ENCODE results near the gene COQ8B.
"Not testable (repeated sequence)": the region's sequence is repeated elsewhere in the genome, so short reads cannot be mapped to it uniquely, and the experiment has no call there.

Gene COQ8B

DNA sequence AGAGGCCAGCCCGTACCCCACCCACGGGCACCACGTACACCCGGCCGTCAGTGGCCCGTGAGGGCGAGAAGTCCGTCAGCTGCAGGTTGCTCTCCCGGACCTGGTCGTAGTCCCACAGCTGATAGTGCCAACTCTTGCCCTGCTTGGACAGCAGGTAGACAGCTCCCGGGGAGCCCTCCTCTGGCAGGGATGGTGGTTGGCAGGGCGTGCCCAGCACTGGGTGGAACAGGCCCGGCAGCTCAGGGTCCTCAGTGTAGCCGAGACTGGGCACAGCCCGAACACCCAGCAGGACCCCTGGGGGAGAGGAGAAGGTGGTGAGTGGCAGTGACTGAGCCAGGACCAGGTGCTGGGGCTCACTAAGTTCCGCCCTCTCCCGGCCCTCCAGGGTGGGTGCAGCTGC, 25.8 kb upstream of the COQ8B start:
- in situ Hi-C loops (cut with MboI; ENCODE audit: low sequenced_read_pairs): no loop called here

DNA sequence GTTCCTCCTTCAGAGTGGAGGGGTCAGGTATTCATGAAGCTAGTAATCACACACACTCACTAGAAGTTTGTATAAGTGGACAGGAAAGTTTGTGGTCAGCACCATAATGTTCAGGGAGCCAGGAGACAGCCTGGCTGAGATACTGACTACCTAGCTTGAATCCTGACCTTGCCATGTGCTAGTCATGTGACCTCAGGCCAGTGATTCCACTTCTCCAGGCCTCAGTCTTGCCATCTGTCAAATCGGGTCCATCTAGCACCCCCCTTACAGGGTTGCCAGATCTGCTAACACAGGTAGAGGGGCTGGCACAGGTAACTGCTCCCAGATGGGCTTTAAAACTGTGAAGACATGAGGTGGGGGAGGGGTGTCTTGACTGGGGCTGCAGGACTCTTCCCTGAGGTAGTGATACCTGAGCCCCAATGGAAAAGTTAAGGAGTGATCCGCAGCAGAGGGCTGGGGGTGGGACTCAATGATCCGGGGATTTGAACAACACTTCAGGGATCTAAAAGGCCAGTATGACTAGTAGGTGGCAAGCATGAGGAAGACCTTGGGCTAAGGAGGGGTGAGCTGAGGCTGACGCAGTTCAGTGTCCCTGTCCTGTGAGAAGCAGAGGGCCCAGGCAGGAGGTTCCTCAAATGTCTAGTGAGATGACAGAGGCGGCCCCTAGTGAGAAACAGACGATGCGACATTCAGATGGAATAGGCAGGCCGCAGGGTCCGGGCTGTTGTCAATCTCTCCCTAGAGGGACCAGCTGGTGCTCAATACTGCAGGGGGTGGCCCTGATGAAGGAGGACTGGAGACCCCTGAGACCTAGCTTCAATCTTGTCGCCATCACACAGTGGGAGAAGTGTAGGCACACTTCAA, 25.1 kb upstream of the COQ8B start:
- in situ Hi-C loops (cut with MboI; ENCODE audit: low sequenced_read_pairs): no loop called here

DNA sequence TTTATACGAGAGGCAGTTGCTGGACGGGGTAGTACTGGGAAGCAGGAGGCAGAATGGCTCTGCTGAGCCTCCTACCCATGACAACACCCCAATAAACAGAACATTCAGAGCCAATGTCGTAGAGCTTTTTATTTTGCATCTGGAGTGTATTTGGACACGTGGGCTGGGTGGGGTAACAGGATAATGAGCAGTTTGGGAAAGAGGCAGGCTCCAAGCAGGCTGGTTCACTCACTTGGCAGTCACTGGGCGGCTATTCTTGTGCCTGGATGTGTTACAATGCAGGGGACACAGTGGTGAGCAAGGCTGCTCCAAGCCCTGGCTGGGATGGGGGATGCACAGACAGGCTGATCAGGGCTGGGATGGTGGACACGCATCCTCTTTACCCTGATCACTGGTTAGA, 24.1 kb upstream of the COQ8B start:
- in situ Hi-C loops (cut with MboI; ENCODE audit: low sequenced_read_pairs): no loop called here

- in situ Hi-C loops (cut with MboI; ENCODE audit: low sequenced_read_pairs): no loop called here
Observed at GRCh38 chr19:40739871-40740703, 23.4 kb upstream of the COQ8B start.

GRCh38 chr19:40739030-40739839, 22.5 kb upstream of the COQ8B start:
- in situ Hi-C loops (cut with MboI; ENCODE audit: low sequenced_read_pairs): no loop called here

DNA sequence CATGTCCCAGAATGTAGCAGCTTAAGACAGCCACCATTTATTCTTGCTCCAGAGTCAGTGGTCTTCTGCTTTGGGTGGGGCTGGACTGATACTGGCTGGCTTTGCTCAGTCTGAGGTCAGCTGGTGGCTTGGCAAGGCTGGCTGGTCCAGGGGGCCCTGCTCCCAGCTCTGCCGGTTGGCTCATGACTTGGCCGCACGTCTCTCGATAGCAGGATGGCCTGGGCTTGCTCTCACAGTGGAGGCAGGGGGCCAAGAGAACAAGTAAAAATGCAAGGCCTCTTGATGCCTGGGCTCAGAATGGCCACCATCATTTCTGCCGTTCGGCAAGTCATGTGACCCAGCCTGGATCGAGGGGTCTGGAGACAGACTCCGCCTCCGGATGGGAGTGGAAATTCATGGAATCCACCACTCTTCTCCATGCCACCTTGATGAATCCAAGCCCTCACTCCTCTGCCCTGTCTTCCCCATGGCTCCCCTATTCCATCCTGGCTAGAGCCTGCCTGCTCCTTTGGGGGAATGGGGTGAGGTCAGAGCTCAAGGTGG, 20.5 kb upstream of the COQ8B start:
- in situ Hi-C loops (cut with MboI; ENCODE audit: low sequenced_read_pairs): no loop called here

- in situ Hi-C loops (cut with MboI; ENCODE audit: low sequenced_read_pairs): no loop called here
Observed at GRCh38 chr19:40736661-40737060, 20.0 kb upstream of the COQ8B start.

GRCh38 chr19:40735013-40735771, 18.5 kb upstream of the COQ8B start:
- in situ Hi-C loops (cut with MboI; ENCODE audit: low sequenced_read_pairs): no loop called here

GRCh38 chr19:40733149-40733548, 16.5 kb upstream of the COQ8B start:
- in situ Hi-C loops (cut with MboI; ENCODE audit: low sequenced_read_pairs): no loop called here

DNA sequence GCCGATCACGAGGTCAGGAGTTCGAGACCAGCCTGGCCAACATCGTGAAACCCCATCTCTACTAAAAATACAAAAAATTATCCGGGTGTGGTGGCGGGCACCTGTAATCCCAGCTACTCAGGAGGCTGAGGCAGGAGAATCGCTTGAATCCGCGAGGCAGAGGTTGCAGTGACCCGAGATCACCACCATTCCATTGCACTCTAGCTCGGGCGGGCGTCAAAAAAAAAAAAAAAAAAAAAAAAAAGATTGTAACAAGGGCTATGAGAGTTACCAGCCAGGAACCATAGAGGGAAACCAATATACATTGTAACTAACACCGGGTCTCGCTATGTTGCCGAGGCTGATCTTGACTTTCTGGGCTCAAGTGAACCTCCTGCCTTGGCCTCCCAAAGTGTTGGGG, 15.6 kb upstream of the COQ8B start:
- in situ Hi-C loops (cut with MboI; ENCODE audit: low sequenced_read_pairs): not testable (repeated sequence)

DNA sequence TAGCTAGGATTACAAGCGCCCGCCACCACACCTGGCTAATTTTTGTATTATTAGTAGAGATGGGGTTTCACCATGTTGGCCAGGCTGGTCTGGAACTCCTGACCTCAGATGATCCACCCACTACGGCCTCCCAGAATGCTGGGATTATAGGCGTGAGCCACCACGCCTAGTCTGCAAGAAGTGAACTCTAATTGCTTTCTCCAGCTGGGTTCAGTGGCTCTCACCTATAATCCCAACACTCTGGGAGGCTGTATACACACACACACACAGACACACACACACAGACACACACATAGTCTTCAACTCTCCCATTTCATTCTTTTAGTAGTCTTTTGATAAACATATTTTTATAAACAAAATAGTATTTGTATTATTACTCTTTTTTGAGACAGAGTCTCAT, 13.4 kb upstream of the COQ8B start:
- in situ Hi-C loops (cut with MboI; ENCODE audit: low sequenced_read_pairs): not testable (repeated sequence)

DNA sequence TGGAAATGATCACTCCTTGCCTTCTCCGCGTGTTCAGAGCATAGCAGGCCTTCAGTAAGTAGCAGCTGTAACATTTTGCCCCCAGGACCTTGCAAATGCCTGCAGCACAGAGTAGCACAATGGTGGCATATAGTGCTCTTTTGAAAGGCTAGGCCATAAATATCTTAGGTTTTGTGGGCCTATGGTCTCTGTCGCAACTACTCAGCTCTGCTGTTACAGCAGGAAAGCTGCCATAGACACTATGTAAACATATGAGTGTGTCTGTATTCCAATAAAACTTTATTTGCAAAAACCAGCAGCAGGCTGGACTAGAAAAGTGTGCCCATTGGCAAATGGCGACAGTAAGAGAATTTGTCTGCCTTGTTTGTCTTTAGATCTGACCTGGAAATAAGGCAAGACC, 9.6 kb upstream of the COQ8B start:
- in situ Hi-C loops (cut with MboI; ENCODE audit: low sequenced_read_pairs): no loop called here

- in situ Hi-C loops (cut with MboI; ENCODE audit: low sequenced_read_pairs): no loop called here
Observed at GRCh38 chr19:40724855-40725254, 8.2 kb upstream of the COQ8B start.

- in situ Hi-C loops (cut with MboI; ENCODE audit: low sequenced_read_pairs): no loop called here
Observed at GRCh38 chr19:40724315-40724714, 7.6 kb upstream of the COQ8B start.

GRCh38 chr19:40723661-40724254, 7.1 kb upstream of the COQ8B start:
- in situ Hi-C loops (cut with MboI; ENCODE audit: low sequenced_read_pairs): no loop called here

DNA sequence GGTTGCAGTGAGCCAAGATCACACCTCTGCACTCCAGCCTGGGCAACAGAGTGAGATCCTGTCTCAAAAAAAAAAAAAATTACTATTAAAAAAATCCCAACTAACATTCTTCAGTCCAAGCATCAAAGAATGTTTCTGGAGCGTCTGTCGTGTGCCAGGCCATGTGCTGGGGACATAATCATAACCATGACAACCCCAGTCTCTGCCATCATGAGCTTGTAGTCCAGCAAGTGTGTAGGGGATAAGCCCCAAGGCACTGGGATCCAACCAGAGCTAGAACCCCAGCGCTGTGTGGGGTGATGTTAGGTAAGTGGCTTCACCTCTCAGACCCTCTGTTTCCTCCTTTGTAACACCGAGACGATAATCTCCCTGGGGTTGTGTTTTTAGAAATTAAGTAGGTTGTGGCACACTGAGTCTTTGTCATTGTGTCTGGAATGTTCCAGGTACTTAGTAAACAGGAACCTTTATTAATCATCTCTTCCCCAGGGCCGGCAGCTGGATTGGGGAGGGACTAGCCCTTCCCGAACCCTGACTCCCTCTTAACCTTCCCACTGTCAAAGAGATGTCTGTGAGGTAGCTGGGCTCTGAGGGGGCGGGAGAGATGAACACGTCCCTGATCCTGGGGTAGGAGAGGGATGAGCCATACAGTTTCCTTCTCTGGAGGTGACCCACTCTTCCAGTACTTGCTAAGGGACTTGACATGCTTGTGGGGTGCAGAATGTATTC, 5.4 kb upstream of the COQ8B start:
- in situ Hi-C loops (cut with MboI; ENCODE audit: low sequenced_read_pairs): no loop called here

DNA sequence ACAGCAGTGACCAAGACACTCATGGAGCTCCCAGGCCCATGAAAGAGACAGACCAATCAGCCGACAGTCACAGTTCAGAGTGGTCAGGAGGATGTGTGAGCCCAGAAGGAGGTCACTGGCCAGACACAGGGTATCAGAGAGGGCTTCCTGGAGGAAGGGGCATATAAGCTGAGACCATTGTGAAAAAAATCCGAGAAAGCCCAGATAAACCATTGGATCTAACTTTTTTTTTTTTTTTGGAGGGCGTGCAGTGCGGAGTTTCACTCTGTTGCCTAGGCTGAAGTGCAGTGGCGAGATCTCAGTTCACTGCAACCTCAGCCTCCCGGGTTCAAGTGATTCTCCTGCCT, 4.4 kb upstream of the COQ8B start:
- in situ Hi-C loops (cut with MboI; ENCODE audit: low sequenced_read_pairs): no loop called here

- in situ Hi-C loops (cut with MboI; ENCODE audit: low sequenced_read_pairs): no loop called here
Observed at GRCh38 chr19:40719414-40719894, 2.8 kb upstream of the COQ8B start.

- in situ Hi-C loops (cut with MboI; ENCODE audit: low sequenced_read_pairs): no loop called here
Observed at GRCh38 chr19:40718774-40719391, 2.2 kb upstream of the COQ8B start.

Data from hTERT RPE-1 (cell line).